Neural crest cell (in vitro differentiated cells): Measurements from ENCODE around the gene LRRC56. TPM values are rescaled to one million over a fixed set of nuclear protein-coding genes. Genes with fewer than 3 reads are reported as not detected.

Experiments
- DNase-seq: peaks from one replicate; pipeline ENCODE4 v3.0.0; 2021; ENCODE audit warnings: low read depth, mixed read lengths, low spot score
- H3K27ac Mint-ChIP-seq: one replicate; pipeline ENCODE4 v1.8.0; 2021; ENCODE audit warnings: mild to moderate bottlenecking, mixed read lengths; ENCODE audit not compliant: unreplicated experiment
- H3K27me3 Mint-ChIP-seq: 2 replicates; pipeline ENCODE4 v1.8.0; 2021; ENCODE audit warnings: low read depth, mild to moderate bottlenecking, mixed read lengths
- H3K36me3 Mint-ChIP-seq: 2 replicates; pipeline ENCODE4 v1.8.0; 2021; ENCODE audit warnings: low read depth, mild to moderate bottlenecking, mixed read lengths
- H3K4me1 Mint-ChIP-seq: 2 replicates; pipeline ENCODE4 v1.8.0; 2021; ENCODE audit warnings: mixed read lengths
- H3K4me3 Mint-ChIP-seq: one replicate; pipeline ENCODE4 v1.8.0; 2021; ENCODE audit warnings: mild to moderate bottlenecking, mixed read lengths
- H3K9me3 Mint-ChIP-seq: 2 replicates; pipeline ENCODE4 v1.8.0; 2021; ENCODE audit warnings: mixed read lengths
- CTCF ChIP-seq: fragments of 200-600 bp; sonication (generic); conservative IDR thresholded peaks from 2 replicates; pipeline ENCODE4 v1.5.0; 2021; ENCODE audit warnings: antibody characterized with exemption, mild to moderate bottlenecking
- total RNA-seq: library from RNA; stranded (reverse); gene quantifications from 2 replicates; pipeline ENCODE4 v1.2.1, GENCODE V29; 2021

LRRC56 gene
- total RNA-seq, 1 donor from 2014 or later = 2.1 TPM

DNA sequence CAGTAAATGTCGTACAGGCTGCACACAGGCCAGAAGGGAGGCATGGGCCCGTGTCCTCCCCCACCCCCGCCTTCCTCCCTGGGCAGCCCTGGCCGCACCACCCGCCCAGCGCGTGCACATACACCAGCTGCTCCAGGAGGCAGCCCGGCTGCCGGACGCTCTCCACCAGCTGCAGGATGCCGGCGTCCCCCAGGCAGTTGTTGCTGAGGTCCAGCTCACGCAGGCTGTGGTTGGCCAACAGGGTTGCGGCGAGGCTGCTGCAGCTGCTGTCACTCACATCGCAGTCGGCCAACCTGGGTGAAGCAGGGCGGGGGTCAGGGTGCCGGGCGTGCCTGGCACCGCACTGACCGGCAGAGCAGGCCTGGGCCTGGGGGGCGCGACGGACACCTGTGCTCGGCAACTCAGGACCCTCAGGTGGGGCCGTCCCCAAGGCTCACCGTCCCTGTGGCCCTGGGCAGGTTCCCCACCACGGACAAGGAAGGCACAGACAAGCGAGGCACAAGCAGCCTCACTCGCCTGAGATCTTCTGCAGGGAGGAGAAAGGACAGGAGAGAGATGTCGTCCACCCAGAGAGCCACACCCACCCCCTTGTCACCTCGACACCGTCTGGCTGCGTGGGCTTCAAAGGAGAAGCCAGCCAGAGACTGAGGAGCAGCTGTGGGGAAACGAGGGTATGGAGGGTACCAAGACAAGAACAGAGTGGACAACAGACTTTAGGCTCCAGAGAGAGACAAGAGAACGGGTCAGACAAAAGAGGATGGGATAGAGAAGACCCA lies 42.4 kb upstream of the LRRC56 start:
- Mint-ChIP-seq H3K4me1 (no peaks in the 10 kb centered on the region), H3K27ac (peak overlapping the region; percentile 52), H3K27me3 (peaks cover 3% of the 10 kb centered on the region), H3K9me3 (peaks cover 9% of the 10 kb centered on the region), H3K36me3 (peaks cover 25% of the 10 kb centered on the region), H3K4me3 (no peak overlapping the region)
- TF ChIP-seq CTCF = no peak
- no peak for DNase-seq

DNA sequence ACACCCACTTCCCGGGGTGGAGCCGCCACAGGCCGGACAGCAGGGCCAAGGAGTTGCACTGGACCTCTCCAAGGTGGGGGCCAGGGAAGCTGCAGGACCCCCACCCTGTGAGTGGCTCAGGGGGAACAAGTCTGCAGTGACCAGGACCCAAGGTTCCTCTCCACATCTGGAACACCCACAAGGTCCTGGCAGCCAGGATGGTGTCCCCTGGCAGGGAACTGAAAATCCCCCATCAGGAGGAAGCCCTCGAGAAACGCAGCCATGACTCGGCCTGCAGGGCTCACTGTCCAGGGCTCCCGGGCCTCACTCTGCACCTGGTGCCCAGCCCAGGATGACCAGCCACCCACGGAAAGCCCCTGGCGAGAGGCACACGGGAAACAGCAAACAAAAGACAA lies 41.8 kb upstream of the LRRC56 start:
- Mint-ChIP-seq H3K4me3 (no peak overlapping the region), H3K27ac (no peak overlapping the region), H3K36me3 (peaks cover 27% of the 10 kb centered on the region), H3K27me3 (peaks cover 3% of the 10 kb centered on the region), H3K9me3 (peaks cover 9% of the 10 kb centered on the region), H3K4me1 (no peaks in the 10 kb centered on the region)
- TF ChIP-seq CTCF = no peak
- no peak for DNase-seq

DNA sequence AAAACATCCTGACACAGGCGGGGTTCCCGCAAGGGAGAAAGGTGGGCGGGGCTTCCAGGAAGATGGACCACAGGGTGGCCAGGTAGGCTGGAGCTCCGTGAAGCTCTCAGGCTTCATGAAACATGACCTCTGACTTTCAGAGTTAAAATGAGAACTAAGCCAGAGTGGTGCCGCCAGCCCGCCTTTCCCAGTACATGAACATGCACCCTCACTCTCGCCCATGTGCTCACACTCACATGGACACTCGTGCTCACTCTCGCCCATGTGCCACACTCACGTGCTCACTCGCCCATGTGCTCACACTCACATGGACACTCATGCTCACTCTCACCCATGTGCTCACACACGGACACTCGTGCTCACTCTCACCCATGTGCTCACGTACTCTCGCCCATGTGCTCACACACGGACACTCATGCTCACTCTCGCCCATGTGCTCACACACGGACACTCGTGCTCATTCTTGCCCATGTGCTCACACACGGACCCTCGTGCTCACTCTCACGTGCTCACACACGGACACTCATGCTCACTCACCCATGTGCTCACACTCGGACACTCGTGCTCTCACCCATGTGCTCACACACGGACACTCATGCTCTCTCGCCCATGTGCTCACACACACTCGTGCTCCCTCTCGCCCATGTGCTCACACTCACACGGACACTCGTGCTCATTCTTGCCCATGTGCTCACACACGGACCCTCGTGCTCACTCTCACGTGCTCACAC lies 40.3 kb upstream of the LRRC56 start:
- Mint-ChIP-seq H3K4me3 (peak overlapping the region; percentile 44), H3K36me3 (peaks cover 27% of the 10 kb centered on the region)

GRCh38 chr11:497565-498296 lies 39.6 kb upstream of the LRRC56 start:
- no peak for DNase-seq
- no peak overlapping the region for H3K27ac Mint-ChIP-seq

More for the DNA sequence above, 40.3 kb upstream of the LRRC56 start:
- Mint-ChIP-seq H3K4me1 (no peaks in the 10 kb centered on the region), H3K9me3 (peaks cover 9% of the 10 kb centered on the region), H3K27ac (peak overlapping the region; percentile 43), H3K27me3 (peaks cover 3% of the 10 kb centered on the region)
- no peak for TF ChIP-seq CTCF
- DNase-seq = no peak

More at GRCh38 chr11:497565-498296, 39.6 kb upstream of the LRRC56 start:
- H3K4me1 Mint-ChIP-seq = no peaks in the 10 kb centered on the region
- no peak for TF ChIP-seq CTCF
- peaks cover 27% of the 10 kb centered on the region for H3K36me3 Mint-ChIP-seq
- peak overlapping the region; percentile 57 for H3K4me3 Mint-ChIP-seq
- H3K27me3 Mint-ChIP-seq = peaks cover 3% of the 10 kb centered on the region
- peaks cover 9% of the 10 kb centered on the region for H3K9me3 Mint-ChIP-seq
